ACHN (cell line): ENCODE data around the gene ACHE.
"Not testable (repeated sequence)": the region's sequence is repeated elsewhere in the genome, so short reads cannot be mapped to it uniquely, and the experiment has no call there.

Experiments
- DNase-seq: peaks from one replicate; pipeline ENCODE4 v3.0.0-alpha.2; 2015
- in situ Hi-C: cut with HindIII; loops from 2 replicates; pipeline ENCODE4 v1.10.0; 2017; ENCODE audit warnings: low sequenced_read_pairs, low pct_ligation_motif_present, low pct_unique_long_range_greater_than_20kb

ACHE gene

GRCh38 chr7:100867776-100868485, 27.8 kb downstream of the ACHE start:
- in situ Hi-C loops, result no loop called here
- DNase-seq, result no peak

- in situ Hi-C loops, result no loop called here
- DNase-seq, result peak; percentile 96
Measured at GRCh38 chr7:100867040-100867775, 28.5 kb downstream of the ACHE start, which contains the start of gene TRIP6. Gene TRIP6, plus strand, starts transcription at chr7:100867387. Its CDS starts 111 bp downstream, at chr7:100867498.

- no peak for DNase-seq
- in situ Hi-C loops, result no loop called here
Measured at GRCh38 chr7:100866729-100867039, 29.0 kb downstream of the ACHE start.

- DNase-seq, result no peak
- in situ Hi-C loops, result no loop called here
Measured at GRCh38 chr7:100865938-100866728, 29.6 kb downstream of the ACHE start.

- DNase-seq, result no peak
- in situ Hi-C loops, result no loop called here
Measured at GRCh38 chr7:100865372-100865911, 30.2 kb downstream of the ACHE start.

- in situ Hi-C loops, result no loop called here
- no peak for DNase-seq
Measured at GRCh38 chr7:100864263-100864845, 31.3 kb downstream of the ACHE start.

GRCh38 chr7:100863406-100863950, 32.2 kb downstream of the ACHE start:
- in situ Hi-C loops, result no loop called here
- DNase-seq, result no peak

GRCh38 chr7:100861616-100861985, 34.1 kb downstream of the ACHE start:
- DNase-seq, result no peak
- in situ Hi-C loops, result no loop called here

- no peak for DNase-seq
- in situ Hi-C loops, result no loop called here
Measured at GRCh38 chr7:100860702-100861615, 34.7 kb downstream of the ACHE start.

GRCh38 chr7:100859856-100860255, 35.8 kb downstream of the ACHE start:
- in situ Hi-C loops, result no loop called here
- no peak for DNase-seq

- no peak for DNase-seq
- in situ Hi-C loops, result no loop called here
Measured at GRCh38 chr7:100856871-100857282, 38.8 kb downstream of the ACHE start.

- in situ Hi-C loops, result no loop called here
- DNase-seq, result no peak
Measured at GRCh38 chr7:100855515-100855914, 40.2 kb downstream of the ACHE start.

- in situ Hi-C loops, DNase-seq: not testable (repeated sequence)
Measured at GRCh38 chr7:100854899-100855298, 40.8 kb downstream of the ACHE start.

- in situ Hi-C loops, result no loop called here
- DNase-seq, result no peak
Measured at GRCh38 chr7:100854146-100854895, 41.4 kb downstream of the ACHE start.

GRCh38 chr7:100852048-100852872, 43.4 kb downstream of the ACHE start, which contains the start of gene SLC12A9:
Gene SLC12A9, plus strand, starts transcription at chr7:100852713. Its CDS starts 1,485 bp downstream, at chr7:100854198.
- DNase-seq, result peak; percentile 96
- in situ Hi-C loops, result no loop called here

- in situ Hi-C loops, result loop anchor here (25.0 kb wide), 1 partner anchor 135 kb away; the partner anchor contains the start of genes EPO and POP7
- DNase-seq, result no peak
Measured at GRCh38 chr7:100847360-100847759, 48.3 kb downstream of the ACHE start.
